ENCODE results near the gene FAM20B. TPM values are rescaled to one million over a fixed set of nuclear protein-coding genes. Genes with fewer than 3 reads are reported as not detected.

FAM20B gene
- total and polyA plus RNA-seq, 2 of the 13 experiments (the other 11 are each of a cell fraction or from before 2014, with no cell fraction given), result 13.8 to 26.9 TPM

- no peak for TF ChIP-seq HNF4G (IDR thresholded peaks at IDR 0.05; ENCODE audit: borderline replicate concordance, low read depth, low read length)
- TF ChIP-seq HNF4G (CRISPR knock-in tag; IDR thresholded peaks at IDR 0.05; ENCODE audit: borderline replicate concordance, low read depth), result no peak
- no peak for TF ChIP-seq ZFP1 (CRISPR knock-in tag; IDR thresholded peaks at IDR 0.05)
- no peak for TF ChIP-seq MLX (CRISPR knock-in tag; IDR thresholded peaks at IDR 0.05)
- TF ChIP-seq KDM5A (IDR thresholded peaks at IDR 0.05; ENCODE audit: borderline replicate concordance, low read length), result no peak
- no peak for TF ChIP-seq ZBED4 (CRISPR knock-in tag; IDR thresholded peaks at IDR 0.05; ENCODE audit: borderline replicate concordance)
- TF ChIP-seq RFXAP (CRISPR knock-in tag; IDR thresholded peaks at IDR 0.05; ENCODE audit: borderline replicate concordance), result no peak
- TF ChIP-seq PHB2 (IDR thresholded peaks at IDR 0.05; ENCODE audit: partially characterized antibody), result no peak
- TF ChIP-seq ZFP90 (CRISPR knock-in tag; IDR thresholded peaks at IDR 0.05; ENCODE audit: borderline replicate concordance), result no peak
- no peak for TF ChIP-seq DNMT1 (CRISPR knock-in tag; IDR thresholded peaks at IDR 0.05)
- TF ChIP-seq MED1 (CRISPR knock-in tag; IDR thresholded peaks at IDR 0.05), result peak; percentile 58
- no peak for TF ChIP-seq NAIF1 (CRISPR knock-in tag; IDR thresholded peaks at IDR 0.05; ENCODE audit: borderline replicate concordance)
- TF ChIP-seq ARNTL (CRISPR knock-in tag; IDR thresholded peaks at IDR 0.05), result no peak
- no peak for TF ChIP-seq SYNCRIP (IDR thresholded peaks at IDR 0.05; ENCODE audit: insufficient read depth, low read depth, low read length)
- no peak for TF ChIP-seq ZNF382 (CRISPR knock-in tag; IDR thresholded peaks at IDR 0.05; ENCODE audit: borderline replicate concordance)
- no peak for TF ChIP-seq SNAPC4 (CRISPR knock-in tag; IDR thresholded peaks at IDR 0.05)
- TF ChIP-seq ZNF335 (CRISPR knock-in tag; IDR thresholded peaks at IDR 0.05), result no peak
- TF ChIP-seq ASH2L (IDR thresholded peaks at IDR 0.05; ENCODE audit: insufficient read length, low read depth, low read length), result no peak
- no peak for TF ChIP-seq ONECUT2 (CRISPR knock-in tag; IDR thresholded peaks at IDR 0.05)
- TF ChIP-seq RXRB (CRISPR knock-in tag; IDR thresholded peaks at IDR 0.05; ENCODE audit: borderline replicate concordance), result peak; percentile 11; the same call in 1 of the 2 replicates
Observed at GRCh38 chr1:179029321-179029759, 3.6 kb downstream of the FAM20B start (continued).
